Panc1 (cell line): Measurements from ENCODE around the gene GGT5.

Experiments
- CTCF ChIP-seq: fragments of 450-650 bp; IDR thresholded peaks from 2 replicates; pipeline ENCODE4 v1.5.1; 2017; ENCODE audit warnings: mild to moderate bottlenecking
- POLR2AphosphoS5 ChIP-seq: IDR thresholded peaks from 2 replicates; pipeline ENCODE4 v1.6.1; 2012; ENCODE audit warnings: mild to moderate bottlenecking, low read depth, low read length, moderate library complexity
- REST ChIP-seq, 2 experiments: IDR thresholded peaks; 2 replicates each; pipeline ENCODE4 v1.6.1; 2011 to 2012; ENCODE audit warnings: low read depth in 2 of 2, control low read depth in 1 of 2, low read length in 1 of 2, mild to moderate bottlenecking in 1 of 2, moderate library complexity in 1 of 2; ENCODE audit not compliant: insufficient read depth in 1 of 2
- SIN3A ChIP-seq: IDR thresholded peaks from 2 replicates; pipeline ENCODE4 v1.6.1; 2012; ENCODE audit warnings: low read depth, mild to moderate bottlenecking, low read length, moderate library complexity, borderline replicate concordance; ENCODE audit not compliant: insufficient read depth
- TCF7L2 ChIP-seq: IDR thresholded peaks from 2 replicates; pipeline ENCODE4 v1.6.1; 2011; ENCODE audit warnings: mild to moderate bottlenecking, low read depth, low read length, inconsistent platforms

- TF ChIP-seq CTCF (no peak), POLR2AphosphoS5 (no peak), TCF7L2 (no peak), REST (IDR thresholded peaks at IDR 0.05; ENCODE audit: insufficient read depth in 1 of 2, low read depth in 2 of 2, low read length in 1 of 2) (no peak), SIN3A (no peak)
These were observed 40.4 kb upstream of the GGT5 start for GRCh38 chr22:24285245-24285644.
